HG02852 (cell line): ENCODE results near the gene ARG1.
"Not testable (repeated sequence)": the region's sequence is repeated elsewhere in the genome, so short reads cannot be mapped to it uniquely, and the experiment has no call there.

Experiments used
- ATAC-seq: cut with Tn5 transposase; IDR thresholded peaks from one replicate; pipeline ENCODE4 v1.9.1; 2021; ENCODE audit warnings: mild to moderate bottlenecking, moderate library complexity; ENCODE audit not compliant: unreplicated experiment

Gene ARG1

DNA sequence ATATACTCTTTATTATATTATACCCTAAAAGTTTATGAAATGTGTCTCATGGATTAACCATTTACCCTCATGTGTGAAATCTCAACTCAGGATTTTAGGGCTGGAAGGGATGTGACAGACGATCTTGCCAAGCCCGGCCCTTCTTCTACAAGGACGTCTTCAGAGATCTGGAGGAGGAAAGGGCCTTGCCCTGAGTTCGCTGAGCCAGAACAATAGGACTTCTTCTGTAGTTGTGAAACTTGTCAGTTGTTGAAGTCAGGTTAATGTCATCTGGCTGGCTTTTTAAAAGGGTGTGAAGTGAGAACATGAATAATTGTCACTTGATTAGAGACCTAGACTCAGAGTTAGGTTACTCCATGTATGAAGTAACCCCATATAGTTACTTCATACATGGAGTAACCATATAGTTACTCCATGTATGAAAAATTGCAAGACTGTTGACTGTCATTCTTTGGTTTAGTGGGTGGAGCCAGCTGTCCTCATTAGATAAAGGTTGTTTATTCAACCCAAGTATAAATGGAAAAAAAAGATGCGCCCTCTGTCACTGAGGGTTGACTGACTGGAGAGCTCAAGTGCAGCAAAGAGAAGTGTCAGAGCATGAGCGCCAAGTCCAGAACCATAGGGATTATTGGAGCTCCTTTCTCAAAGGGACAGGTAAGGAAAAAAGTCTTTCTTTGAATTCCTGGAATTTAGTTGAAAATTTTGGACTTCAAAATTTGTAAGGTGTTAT is at the start of gene ARG1:
Gene ARG1, plus strand, starts transcription at position 541 of the 730 bp plus-strand sequence. Its CDS starts 57 bp downstream, at position 598.
- ATAC-seq: no peak

DNA sequence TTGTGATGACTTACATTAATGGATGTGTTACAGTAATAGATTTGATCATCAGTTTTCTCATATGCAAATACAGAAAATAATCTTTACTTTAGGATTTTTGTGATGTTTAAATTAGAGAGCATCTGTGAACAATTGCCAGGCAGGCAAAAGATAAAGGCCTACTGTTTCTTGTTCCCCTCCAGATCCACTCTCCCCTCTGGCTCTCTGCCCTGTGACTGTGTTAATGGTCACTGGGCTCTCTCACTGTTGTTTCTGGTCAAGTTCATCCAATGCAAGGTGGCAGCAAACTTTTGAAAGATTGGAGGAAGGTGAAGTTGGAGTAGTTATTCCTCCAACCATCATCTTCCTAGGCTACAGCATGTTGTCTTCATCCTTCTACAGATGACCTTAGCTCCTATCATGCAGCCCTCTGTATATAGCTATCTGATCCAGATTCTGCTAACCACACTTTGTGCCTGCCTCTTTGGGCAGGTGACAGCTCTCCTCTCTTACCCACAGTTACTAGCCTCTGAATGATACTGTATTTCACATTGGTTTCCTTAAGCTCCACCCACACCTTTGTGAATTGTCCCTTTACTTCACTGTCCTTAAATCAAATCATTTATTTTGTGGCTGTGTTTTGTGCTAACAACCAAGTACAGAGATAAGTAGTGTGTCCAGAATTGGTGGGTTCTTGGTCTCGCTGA is 48.9 kb upstream of the ARG1 start:
- ATAC-seq: no peak

- no peak for ATAC-seq
Observed at GRCh38 chr6:131524695-131525336, 48.2 kb upstream of the ARG1 start.

DNA sequence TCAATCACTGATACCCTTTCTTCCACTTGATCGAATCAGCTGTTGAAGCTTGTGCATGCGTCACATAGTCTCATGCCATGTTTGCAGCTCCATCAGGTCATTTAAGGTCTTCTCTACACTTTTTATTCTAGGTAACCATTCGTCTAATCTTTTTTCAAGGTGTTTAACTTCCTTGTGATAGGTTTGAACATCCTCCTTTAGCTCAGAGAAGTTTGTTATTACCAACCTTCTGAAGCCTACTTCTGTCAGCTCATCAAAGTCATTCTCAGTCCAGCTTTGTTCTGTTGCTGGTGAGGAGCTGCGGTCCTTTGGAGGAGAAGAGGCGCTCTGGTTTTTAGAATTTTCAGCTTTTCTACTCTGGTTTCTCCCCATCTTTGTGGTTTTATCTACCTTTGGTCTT is 42.1 kb upstream of the ARG1 start:
- ATAC-seq: not testable (repeated sequence)

DNA sequence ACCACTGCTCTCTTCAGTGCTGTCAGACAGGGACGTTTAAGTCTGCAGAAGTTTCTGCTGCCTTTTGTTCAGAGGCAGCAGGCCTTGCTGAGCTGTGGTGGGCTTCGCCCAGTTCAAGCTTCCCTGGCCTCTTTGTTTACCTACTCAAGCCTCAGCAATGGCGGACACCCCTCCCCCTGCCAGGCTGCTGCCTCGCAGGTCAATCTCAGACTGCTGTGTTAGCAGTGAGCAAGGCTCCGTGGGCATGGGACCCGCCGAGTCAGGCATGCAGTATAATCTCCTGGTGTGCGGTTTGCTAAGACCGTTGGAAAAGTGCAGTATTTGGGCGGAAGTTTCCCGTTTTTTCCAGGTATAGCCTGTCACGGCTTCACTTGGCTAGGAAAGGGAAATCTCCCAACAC is 41.3 kb upstream of the ARG1 start:
- not testable (repeated sequence) for ATAC-seq

DNA sequence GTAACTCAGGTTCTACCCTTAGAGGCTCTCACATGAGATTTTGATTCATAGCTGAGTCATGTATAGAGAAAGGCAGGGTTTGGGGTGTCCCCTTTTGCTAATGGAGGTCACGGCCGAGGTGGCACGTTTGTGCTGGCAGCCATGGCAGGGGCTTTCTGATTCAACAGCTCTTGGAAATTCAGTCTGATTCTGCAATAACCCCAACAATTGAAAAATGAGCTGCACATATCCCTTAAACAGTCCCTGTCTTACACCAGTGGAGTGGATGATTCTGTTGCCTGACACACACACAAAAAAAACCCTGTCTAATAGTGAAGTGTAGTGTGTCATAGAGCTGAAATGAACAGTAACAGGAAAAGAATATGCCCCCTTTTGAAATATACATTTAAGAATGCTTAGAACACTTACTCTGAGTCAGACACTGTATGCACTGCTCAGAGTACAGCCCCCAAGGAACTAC is 40.4 kb upstream of the ARG1 start:
- ATAC-seq: peak; percentile 86

- not testable (repeated sequence) for ATAC-seq
Observed at GRCh38 chr6:131538615-131539014, 34.4 kb upstream of the ARG1 start.

GRCh38 chr6:131545317-131545716 is 27.7 kb upstream of the ARG1 start:
- no peak for ATAC-seq

DNA sequence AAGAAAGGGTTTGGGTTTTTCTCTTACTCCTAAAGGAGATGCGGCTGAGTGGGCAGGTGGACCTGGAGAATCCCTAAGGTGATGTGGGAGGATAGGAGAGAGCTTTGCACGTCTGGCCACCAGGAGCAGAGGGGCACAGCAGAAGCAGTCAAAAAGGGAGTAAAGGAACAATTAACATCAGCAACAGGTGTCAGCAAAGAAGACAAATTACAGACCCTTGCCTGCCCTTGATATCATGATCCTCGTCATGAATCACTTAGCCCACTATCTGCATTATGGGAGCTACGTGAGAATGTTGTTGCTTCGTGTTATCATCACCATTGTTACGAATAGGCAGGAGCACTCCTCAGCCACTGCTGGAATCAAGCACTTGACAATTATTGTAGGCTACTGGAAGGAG is 25.5 kb upstream of the ARG1 start:
- ATAC-seq: no peak

- no peak for ATAC-seq
Observed at GRCh38 chr6:131548441-131548840, 24.6 kb upstream of the ARG1 start.

DNA sequence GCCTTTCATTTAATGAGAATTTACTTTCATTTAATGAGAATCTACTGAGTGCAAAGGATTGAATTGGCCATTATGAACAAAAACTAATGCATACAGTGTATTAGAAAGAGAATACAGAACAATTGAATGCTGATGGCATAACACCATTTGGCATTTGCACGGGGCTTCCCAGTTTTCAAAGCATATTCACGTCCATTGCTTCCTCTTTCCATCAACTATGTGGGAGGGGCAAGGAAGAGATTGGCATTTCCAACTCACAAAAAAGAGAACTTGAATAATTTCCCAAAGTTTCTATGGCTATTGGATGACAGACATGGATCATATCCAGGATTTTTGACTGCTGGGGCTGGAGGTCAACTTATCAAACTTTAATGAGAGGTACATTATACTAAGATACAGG is 23.2 kb upstream of the ARG1 start:
- ATAC-seq: no peak

DNA sequence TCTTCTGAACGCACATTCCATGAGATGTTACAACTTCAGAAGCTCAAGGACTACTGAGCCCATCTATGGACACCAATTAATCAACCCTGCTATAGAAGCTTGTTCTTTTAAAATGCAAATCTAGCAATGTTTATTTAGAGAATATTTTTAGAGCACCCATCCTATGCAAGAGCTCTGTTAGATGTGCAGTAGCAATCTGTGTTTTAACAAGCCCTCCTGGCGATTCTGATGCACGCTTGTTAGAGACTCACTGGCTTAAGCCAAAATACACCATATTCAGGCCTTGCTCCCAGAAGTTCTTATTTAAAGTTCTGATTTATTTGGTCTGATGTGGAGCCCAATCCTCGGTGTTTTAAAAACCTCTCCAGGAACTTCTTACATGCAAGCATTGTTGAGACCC is 21.1 kb upstream of the ARG1 start:
- no peak for ATAC-seq

- ATAC-seq: no peak
Observed at GRCh38 chr6:131552572-131552971, 20.5 kb upstream of the ARG1 start.

DNA sequence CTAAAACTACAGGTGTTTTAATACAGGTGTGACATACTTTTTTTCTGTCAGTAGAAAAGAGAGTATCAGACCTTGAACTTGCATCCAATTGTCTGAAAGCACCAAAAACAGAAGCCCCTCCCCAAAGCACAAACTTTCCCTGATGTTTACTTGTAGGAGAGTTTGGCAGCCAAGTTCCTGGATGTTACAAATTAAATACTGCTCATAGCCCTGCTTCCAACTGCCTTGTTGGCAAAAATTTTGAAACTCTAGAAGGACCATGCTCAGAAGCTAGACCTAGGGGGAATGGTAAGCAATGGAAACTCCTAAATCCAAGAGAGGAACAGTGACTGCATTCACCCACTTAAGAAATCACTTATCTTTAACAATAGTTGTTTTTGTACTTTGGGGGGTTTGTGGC is 17.0 kb upstream of the ARG1 start:
- ATAC-seq: no peak

DNA sequence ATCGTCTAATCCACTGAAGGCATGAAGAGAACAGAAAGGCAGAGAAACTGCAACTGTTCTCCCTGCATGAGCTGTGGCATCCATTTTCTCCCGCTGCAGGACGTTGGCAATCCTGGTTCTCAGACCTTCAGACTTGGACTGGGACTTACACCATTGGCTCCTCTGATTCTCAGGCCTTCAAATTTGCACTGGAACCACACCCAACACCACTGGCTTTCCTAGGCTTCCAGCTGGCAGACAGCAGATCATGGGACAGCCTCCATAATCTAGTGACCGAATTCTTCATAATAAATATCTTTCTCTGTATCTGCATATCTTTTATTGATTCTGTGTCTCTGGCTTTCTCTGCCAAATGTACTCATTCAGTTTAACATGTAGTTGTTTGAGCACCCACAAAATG is 14.1 kb upstream of the ARG1 start:
- no peak for ATAC-seq

- no peak for ATAC-seq
Observed at GRCh38 chr6:131561925-131562707, 10.9 kb upstream of the ARG1 start.

DNA sequence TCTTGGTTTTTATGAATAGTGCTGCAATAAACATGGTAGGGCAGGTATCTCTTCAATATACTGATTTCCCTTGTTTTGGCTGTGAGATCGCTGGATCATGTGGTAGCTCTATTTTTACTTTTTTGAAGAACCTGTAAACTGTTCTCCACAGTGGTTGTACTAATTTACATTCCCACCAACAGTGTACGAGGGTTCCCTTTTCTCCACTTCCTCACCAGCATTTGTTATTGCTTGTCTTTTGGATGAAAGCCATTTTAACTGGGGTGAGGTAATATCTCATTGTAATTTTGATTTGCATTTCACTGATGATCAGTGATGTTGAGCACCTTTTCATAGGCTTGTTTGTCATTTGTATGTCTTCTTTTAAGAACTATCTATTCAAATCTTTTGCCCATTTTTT is 8.0 kb upstream of the ARG1 start:
- ATAC-seq: no peak

DNA sequence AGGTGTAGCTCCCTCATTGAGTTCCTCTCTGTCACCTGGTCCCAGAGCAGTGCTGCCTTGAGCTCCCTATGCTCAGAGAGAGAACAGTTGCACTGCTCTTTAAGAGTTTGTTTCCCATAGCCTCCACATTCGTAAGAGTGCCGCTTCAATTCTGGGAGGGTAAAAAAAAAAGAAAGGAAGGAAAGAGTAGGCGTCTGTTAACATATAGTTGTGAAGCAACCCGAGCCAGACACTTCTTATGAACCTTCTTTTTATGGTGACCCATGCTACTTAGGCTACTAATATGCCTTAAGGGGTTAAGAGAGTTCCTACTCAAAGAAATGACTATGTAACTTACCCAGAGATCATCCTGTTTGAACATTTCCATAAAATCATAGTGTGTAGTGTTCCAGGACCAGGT is 4.3 kb upstream of the ARG1 start:
- ATAC-seq: no peak

DNA sequence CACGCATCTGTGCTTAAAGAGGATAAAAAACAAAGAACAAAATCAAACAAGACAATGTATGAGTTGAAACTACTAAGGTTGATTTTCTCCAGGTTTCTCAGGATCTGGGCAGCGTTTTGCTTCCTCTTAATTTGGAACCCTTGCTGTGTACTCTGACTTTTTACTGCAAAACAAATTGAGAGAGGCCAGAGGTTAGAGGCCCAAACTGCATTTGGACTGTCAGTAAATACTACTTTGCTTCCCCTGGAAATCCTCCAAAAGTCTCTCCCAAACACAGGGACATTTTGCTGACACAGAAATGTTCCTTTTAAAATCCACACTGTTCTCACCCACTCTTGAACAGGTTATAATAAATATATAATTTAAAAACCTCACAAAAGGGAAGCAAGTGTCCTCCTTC is 1.1 kb downstream of the ARG1 start:
- ATAC-seq: no peak

GRCh38 chr6:131574686-131575085 is 1.7 kb downstream of the ARG1 start:
- no peak for ATAC-seq

- ATAC-seq: no peak
Observed at GRCh38 chr6:131575834-131576478, 2.9 kb downstream of the ARG1 start.
